Activated CD4-positive, alpha-beta T cell treated with anti-CD3 and anti-CD28 coated beads for 4 hours (primary cell): ENCODE results near the gene LRRK2.
"Not testable (repeated sequence)": the region's sequence is repeated elsewhere in the genome, so short reads cannot be mapped to it uniquely, and the experiment has no call there.

Experiments used
- DNase-seq, 2 donors: peaks; one replicate each; pipeline ENCODE4 v3.0.0-alpha.2; 2020

LRRK2 gene

DNA sequence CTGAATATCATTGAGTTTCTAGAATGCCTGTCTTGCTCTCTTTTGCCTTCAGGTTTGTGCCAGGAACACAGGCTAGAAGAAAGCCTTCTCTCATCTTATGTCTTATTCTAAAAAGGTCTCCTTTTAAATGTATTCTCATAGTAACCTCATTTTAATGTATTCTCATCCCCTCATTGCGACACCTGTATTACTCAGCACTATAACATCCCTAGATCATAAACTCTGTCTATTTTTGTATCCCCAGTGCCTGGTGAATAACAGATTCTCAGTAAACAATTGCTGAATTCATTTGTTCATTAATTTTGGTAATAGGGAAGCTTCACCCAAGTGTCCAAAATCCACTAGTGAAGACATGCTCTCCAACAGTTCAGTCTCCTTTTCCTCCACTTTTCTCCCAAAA is 8.8 kb upstream of the LRRK2 start:
- DNase-seq: no peak

- no peak for DNase-seq
Observed at GRCh38 chr12:40216516-40217288, 8.1 kb upstream of the LRRK2 start.

DNA sequence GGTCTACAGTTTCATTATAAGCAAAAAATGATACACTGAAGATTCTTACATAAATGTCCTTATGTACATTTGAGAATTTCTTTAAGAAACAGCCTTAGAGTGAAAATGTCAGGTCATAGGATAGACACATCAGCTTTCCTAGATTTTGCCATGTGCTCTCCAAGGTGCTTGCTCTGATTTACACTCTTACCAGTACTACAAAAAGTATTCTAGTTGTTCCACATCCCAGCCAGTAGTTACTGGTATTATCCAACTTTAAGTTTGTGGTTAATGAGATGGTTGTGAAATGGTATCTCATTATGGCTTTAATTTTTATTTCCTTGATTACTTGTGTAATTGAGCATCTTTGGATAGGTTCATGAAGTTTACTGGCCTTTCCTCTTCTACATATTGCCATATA is 5.0 kb upstream of the LRRK2 start:
- DNase-seq: no peak

- no peak for DNase-seq
Observed at GRCh38 chr12:40222247-40222646, 2.5 kb upstream of the LRRK2 start.

DNA sequence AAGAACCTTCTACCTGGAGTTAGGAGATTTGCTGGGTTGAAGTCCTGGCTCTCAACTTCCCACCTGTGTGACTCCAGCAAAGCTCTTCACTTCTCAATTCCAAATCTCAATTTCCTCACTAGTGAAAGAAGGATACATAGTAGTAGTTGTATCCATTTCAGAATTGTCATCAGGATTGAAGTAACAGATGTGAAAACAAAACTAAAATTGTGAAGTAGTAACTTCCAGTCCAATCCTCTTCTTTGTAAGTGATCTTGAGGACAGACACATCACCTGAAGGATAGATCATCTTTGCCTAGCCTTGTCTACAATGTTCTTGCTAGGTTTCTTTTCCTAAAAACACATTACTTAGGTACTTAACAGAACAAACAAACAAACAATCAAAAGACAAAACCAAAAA is 1.2 kb upstream of the LRRK2 start:
- no peak for DNase-seq

DNA sequence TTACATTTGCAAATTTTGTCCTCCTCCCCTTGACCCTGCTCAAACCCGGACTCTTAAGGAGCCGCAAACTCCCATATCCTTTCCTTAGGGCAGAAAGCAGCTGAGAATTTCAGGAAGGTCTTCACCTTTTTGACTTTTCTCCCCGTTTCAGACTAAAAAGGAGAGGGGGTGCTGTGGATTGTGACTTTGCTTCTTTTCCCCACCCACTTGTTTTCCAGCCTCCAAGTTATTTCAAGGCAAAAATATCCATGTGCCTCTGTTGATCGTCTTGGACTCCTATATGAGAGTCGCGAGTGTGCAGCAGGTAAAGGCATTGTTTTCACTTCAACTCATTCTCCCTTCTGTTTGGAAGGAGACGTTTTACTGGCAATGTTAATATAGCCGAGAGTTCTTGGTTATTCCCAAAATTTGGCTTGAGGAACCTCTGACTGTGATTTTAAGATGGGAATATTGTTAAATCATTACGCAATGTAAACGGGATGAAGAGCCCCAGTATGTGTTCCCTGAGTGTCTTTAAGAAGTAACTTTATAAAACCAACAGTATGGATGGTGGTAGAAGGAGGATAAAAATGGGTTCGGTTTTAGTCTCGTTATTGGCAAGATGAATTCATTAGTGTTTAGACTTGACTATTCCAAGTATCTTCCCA is 663 bp downstream of the LRRK2 start:
- DNase-seq: no peak

- no peak for DNase-seq
Observed at GRCh38 chr12:40225984-40226602, 1.3 kb downstream of the LRRK2 start.

DNA sequence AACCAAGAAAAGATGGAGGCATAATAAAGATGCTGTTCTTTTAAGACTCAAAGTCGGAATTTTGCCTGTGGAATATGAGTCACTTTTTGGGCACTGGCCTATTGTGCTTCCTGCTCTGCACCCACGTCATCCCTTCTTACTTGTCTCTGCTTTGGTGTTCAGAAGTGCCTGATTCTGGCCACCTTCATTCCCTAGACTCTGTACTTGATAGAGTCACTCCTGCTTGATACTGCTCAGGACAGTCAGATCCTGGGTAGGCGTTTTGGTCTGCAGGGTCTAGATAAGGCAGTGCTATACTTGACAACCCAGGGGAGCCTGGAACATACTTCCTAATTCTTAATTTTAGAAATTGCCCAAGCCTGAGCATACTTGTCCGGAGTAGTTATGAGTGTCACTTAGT is 1.9 kb downstream of the LRRK2 start:
- no peak for DNase-seq

DNA sequence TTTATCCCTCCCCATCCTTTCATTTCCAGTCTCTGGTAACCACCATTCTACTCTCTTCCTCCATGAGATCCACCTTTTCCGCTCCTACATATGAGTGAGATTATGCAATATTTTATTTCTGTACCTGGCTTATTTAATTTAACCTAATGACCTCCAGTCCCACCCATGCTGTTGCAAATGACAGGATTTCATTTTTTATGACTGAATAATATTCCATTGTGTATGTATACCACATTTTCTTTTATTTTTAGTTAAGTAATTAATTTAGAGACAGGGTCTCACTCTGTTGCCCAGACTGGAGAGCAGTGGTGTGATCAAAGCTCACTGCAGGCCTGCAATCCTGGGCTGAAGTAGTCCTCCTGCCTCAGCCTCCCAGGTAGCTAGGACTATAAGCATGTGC is 2.6 kb downstream of the LRRK2 start:
- DNase-seq: no peak

GRCh38 chr12:40228727-40229126 is 3.9 kb downstream of the LRRK2 start:
- no peak for DNase-seq

- DNase-seq: no peak
Observed at GRCh38 chr12:40229690-40230651, 5.2 kb downstream of the LRRK2 start.

- no peak for DNase-seq
Observed at GRCh38 chr12:40232602-40233001, 7.8 kb downstream of the LRRK2 start.

- no peak for DNase-seq
Observed at GRCh38 chr12:40233741-40234367, 9.1 kb downstream of the LRRK2 start.

- no peak for DNase-seq
Observed at GRCh38 chr12:40236357-40236850, 11.6 kb downstream of the LRRK2 start.

DNA sequence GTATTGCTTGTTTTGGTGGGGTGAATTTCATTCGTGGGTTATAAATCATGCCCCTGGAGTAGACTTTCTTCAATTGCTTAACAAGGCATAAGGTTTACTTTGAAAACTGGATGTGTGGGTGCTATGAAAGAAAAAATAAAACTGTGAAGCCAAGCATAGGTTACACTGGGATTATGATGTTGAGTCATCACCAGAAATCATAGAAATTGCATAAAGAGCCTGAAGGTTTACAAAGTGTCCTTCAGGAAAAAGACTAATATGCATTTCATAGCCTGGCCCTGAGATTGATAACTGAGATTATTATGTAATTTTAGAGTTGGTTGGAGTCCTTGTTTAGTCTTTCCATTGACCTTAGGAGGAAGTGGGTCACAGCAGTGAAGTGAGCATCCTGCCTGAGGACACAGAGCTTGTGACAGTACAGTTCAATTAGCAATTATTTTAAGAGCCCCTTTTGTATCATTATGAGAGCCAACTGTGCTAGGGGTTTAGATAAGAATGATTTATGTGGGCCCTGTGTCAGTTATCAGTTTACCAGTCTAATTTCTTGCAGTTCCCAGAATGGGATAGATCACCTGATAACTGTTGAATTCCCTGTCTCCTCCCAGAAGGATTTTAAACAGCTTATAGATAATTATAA is 13.6 kb downstream of the LRRK2 start:
- DNase-seq: no peak

GRCh38 chr12:40238979-40239378 is 14.2 kb downstream of the LRRK2 start:
- DNase-seq: no peak

DNA sequence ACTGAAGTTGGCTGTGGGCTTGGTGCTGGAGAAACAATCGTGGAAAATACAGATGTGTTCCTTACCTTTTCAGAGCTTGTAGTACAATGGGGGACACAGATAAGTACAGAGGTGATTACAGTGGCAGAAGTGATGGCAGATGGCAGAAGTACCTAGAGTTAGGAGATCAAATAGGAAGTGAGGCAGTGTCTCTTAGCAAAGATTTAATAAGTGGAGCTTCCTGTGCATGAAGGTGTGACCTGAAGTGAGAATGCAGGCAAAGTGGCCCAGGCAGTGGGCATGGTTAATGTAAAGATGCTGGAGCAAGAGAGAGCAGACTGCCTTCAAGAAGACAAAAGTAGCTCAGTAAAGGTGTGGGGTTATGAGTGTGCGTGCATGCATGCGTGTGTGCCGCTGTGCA is 16.0 kb downstream of the LRRK2 start:
- DNase-seq: no peak

DNA sequence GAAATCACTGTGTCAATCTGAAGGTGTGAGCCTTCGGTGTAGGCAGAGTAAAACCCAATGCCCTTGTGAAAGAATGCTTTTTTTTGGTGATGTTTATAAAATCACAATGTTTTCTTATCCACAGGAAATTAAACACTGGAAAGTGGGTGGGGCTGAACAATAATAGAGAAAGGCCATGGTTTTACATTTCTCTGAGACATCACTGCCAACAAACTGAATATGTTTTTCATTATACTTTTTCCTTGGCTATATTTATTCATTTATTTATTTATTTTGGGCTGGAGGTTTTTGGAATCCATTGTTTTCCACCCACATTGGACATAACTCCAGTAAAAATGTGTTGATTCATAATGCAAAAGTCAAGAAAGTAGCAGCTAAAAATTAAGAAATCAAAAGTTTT is 16.9 kb downstream of the LRRK2 start:
- no peak for DNase-seq

GRCh38 chr12:40244526-40245156 is 19.8 kb downstream of the LRRK2 start:
- not testable (repeated sequence) for DNase-seq

DNA sequence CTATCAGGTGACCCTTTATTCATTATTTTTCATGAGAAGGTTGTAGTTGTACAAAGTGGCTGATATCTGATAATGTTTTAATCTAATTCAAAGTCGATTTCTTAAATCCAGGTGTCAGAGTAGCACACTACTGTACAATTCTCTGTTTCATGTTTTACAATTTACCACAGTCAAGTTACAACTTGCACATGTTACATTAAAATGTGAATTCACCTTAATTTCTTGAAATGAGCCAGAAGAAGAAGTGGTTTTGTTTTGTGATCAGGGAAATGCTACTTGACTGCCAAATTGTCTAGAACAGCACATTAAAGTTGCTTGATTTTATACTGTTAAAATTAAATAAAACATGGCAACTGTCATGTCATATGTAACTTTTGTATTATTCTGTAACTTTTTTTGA is 23.2 kb downstream of the LRRK2 start:
- no peak for DNase-seq

GRCh38 chr12:40248585-40249297 is 23.9 kb downstream of the LRRK2 start:
- DNase-seq: no peak
